Measurements from ENCODE around the gene LCE7A.

The LCE7A gene

DNA sequence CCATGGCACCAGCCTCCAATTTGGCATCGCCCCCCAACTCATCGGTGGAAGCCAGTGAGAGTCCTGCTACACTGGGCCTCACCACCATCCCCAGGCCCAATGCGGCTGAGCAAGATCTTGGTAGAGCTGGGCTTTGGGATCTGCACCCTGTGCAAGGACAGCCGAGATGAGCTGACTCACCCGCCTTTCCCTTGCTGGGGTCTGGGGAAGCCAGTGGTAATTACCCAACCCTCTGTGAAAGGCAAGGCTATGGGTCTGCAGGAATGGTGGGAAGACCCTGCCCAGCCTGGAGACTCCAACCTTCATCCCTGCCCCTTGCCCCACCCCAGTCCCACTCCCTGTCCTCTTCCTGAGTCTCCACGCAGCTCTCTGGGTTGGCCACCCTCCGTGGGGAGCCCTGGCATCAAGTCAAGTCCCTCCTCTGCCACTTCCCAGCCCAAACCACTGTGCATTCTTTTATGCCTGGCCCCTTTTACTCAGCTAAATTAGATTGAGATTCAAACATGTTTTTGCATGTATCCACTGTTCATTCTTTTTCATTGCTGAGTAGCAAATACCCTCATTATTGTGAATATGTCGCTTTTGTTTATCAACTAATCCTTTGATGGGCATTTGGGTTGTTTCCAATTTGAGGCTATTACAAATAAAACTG, 27.1 kb downstream of the LCE7A start:
- TF ChIP-seq, protein P1, sequence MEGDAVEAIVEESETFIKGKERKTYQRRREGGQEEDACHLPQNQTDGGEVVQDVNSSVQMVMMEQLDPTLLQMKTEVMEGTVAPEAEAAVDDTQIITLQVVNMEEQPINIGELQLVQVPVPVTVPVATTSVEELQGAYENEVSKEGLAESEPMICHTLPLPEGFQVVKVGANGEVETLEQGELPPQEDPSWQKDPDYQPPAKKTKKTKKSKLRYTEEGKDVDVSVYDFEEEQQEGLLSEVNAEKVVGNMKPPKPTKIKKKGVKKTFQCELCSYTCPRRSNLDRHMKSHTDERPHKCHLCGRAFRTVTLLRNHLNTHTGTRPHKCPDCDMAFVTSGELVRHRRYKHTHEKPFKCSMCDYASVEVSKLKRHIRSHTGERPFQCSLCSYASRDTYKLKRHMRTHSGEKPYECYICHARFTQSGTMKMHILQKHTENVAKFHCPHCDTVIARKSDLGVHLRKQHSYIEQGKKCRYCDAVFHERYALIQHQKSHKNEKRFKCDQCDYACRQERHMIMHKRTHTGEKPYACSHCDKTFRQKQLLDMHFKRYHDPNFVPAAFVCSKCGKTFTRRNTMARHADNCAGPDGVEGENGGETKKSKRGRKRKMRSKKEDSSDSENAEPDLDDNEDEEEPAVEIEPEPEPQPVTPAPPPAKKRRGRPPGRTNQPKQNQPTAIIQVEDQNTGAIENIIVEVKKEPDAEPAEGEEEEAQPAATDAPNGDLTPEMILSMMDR (conservative IDR thresholded peaks at IDR 0.05), result no peak
- TF ChIP-seq ZFX (IDR thresholded peaks at IDR 0.05), result no peak
- no peak overlapping the region for H3K27ac ChIP-seq

DNA sequence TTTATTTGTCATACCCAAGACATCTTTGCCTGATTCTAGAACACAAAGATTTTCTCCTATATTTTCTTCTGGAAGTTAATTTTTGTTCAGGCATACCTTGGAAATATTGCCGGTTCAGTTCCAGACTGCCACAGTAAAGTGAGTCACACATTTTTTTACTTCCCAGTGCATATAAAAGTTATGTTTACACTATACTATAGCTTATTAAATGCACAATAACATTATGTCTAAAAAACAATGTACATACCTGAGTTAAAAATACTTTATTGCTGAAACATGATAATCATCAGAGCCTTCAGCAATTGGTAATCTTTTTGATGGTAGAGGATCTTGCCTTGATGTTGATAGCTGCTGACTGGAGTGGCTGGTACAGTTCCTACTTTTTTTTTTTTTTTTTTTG, 28.3 kb downstream of the LCE7A start:
- H3K27ac ChIP-seq, result no peak overlapping the region
- TF ChIP-seq ZFX (IDR thresholded peaks at IDR 0.05), result no peak
- TF ChIP-seq, protein P1 (conservative IDR thresholded peaks at IDR 0.05), result no peak

DNA sequence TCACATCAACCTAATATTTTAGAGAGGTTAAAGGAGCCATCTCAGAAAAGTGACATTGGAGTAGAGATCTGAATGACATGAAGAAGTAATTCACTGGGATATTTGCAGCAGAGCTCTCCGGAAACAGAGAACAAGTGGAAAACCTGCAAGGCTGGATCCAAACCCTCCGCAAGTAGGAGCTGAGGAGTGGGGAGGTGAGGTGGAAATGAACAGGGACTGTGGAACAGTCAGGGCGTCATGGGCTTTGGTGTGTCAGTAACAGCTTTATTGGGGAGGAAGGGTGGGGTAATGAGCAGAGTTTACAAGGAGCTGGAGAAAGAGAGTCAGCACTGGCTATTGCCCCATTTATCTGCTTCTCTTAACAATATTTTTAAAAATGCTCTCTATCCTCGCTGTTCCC, 39.2 kb downstream of the LCE7A start:
- no peak for TF ChIP-seq ZFX (IDR thresholded peaks at IDR 0.05)
- TF ChIP-seq, protein P1 (conservative IDR thresholded peaks at IDR 0.05), result no peak

DNA sequence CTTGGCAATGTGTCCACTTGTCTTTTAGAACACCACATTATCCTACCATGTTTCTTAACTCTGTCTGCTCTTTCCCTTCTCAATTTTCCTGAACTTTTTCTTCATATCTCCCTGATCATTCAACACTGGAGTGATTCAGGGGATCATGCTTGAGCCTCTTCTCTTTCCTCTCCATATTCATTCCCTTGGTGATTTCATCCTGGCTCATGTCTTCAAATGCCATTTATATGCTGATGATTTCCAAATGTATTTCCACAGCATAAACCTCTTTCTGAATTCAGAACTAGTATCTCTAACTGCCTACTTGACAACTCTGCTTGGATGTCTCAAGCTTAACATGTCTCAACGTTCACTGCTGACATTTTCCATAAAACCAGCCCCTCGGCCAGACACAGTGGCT, 40.1 kb downstream of the LCE7A start:
- no peak for TF ChIP-seq ZFX (IDR thresholded peaks at IDR 0.05)
- TF ChIP-seq, protein P1 (conservative IDR thresholded peaks at IDR 0.05), result no peak
- H3K27ac ChIP-seq, result no peak overlapping the region

More for the DNA sequence above, 39.2 kb downstream of the LCE7A start:
- no peak overlapping the region for H3K27ac ChIP-seq

DNA sequence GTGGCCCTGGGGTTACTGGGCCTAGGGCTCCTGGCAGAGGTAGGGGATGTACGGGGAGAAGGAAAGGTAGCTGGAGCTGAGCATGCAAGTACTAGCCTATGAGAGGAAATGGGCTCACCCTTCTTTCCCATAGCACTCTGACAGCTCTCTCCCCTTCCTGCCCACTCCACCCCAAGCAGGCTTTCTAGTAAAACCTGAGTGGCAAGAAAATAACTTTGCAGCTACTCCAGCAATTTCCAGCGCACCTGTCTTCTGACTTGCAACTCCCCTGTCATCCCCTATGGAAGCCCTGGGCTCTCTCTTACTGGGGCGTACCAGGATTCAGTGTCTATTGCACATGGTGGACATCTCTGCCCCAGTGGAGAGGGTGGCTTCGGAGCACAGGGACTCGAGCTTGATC, 41.8 kb downstream of the LCE7A start:
- TF ChIP-seq ZFX (IDR thresholded peaks at IDR 0.05), result no peak
- TF ChIP-seq, protein P1 (conservative IDR thresholded peaks at IDR 0.05), result no peak
- no peak overlapping the region for H3K27ac ChIP-seq

DNA sequence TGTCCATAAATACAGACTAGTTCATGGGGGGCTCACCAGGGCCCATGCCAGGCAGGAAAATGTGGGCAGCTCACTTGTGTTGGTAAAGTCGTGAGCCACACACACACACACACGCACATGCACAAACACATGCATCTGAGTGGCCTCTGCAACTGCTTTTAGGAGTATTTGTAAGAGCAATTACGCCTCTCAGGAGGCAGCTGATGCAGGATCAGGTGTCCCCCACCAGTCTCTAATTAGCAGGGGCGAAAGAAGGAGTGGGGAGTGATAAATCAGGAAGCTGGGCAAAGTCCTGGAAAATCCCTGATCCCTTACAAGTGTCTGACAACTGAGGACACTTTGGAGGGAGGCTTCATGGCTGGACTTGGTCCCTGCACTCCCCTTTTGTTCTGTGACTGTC, 42.8 kb downstream of the LCE7A start:
- no peak overlapping the region for H3K27ac ChIP-seq

DNA sequence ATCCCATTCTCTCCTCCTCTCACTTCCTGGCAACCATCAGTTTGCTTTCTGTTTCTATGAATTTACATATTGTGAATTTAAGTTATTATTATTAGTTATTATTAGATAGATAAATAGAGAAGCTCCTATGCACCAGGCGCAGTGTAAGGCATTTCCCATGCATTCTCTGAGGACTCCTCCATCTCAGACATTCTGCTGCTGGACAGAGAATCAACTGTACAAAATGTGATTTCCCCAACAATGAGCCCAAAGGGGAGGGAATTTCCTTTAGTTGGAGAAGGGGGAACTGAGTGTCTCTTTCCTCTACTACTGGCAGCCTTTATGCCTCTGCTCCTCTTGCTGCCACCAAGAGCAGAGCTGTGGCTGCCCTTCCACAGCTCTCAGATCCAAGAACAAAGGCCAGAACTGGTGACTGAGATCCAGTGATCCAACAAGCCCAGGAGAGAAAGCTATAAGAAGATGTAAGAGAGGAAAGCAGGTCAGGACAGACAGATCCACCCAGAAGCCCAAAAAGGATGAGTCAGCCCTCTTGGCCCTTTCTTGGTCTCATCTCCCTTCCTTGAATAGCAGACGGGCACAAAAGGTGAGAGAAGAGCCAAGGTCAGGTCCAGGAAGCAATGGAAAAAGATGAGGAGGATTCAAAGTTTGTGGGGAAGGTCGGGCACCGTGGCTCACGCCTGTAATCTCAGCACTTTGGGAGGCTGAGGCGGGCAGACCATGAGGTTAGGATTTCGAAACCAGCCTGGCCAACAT, 45.1 kb downstream of the LCE7A start:
- TF ChIP-seq, protein P1 (conservative IDR thresholded peaks at IDR 0.05), result no peak
- TF ChIP-seq ZFX (IDR thresholded peaks at IDR 0.05), result no peak
- no peak overlapping the region for H3K27ac ChIP-seq

More for the DNA sequence above, 42.8 kb downstream of the LCE7A start:
- TF ChIP-seq, protein P1 (conservative IDR thresholded peaks at IDR 0.05), result no peak
- no peak for TF ChIP-seq ZFX (IDR thresholded peaks at IDR 0.05)
